Measurements from ENCODE around the gene PSMA5. TPM values are rescaled to one million over a fixed set of nuclear protein-coding genes. Genes with fewer than 3 reads are reported as not detected.

The PSMA5 gene
- total and polyA plus RNA-seq, 2 of the 13 experiments (the other 11 are each of a cell fraction or from before 2014, with no cell fraction given), result 140 to 169 TPM

- TF ChIP-seq, protein P1, sequence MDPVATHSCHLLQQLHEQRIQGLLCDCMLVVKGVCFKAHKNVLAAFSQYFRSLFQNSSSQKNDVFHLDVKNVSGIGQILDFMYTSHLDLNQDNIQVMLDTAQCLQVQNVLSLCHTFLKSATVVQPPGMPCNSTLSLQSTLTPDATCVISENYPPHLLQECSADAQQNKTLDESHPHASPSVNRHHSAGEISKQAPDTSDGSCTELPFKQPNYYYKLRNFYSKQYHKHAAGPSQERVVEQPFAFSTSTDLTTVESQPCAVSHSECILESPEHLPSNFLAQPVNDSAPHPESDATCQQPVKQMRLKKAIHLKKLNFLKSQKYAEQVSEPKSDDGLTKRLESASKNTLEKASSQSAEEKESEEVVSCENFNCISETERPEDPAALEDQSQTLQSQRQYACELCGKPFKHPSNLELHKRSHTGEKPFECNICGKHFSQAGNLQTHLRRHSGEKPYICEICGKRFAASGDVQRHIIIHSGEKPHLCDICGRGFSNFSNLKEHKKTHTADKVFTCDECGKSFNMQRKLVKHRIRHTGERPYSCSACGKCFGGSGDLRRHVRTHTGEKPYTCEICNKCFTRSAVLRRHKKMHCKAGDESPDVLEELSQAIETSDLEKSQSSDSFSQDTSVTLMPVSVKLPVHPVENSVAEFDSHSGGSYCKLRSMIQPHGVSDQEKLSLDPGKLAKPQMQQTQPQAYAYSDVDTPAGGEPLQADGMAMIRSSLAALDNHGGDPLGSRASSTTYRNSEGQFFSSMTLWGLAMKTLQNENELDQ (CRISPR knock-in tag; IDR thresholded peaks at IDR 0.05; ENCODE audit: borderline replicate concordance), result no peak
- TF ChIP-seq RELA (CRISPR knock-in tag; IDR thresholded peaks at IDR 0.05) (no peak), GLI4 (CRISPR knock-in tag; IDR thresholded peaks at IDR 0.05; ENCODE audit: borderline replicate concordance) (no peak), AKAP8 (CRISPR knock-in tag; IDR thresholded peaks at IDR 0.05) (peak; percentile 80; the same call in 1 of the 2 replicates), SNRNP70 (IDR thresholded peaks at IDR 0.05; ENCODE audit: low read depth, low read length) (no peak), ZNF343 (CRISPR knock-in tag; IDR thresholded peaks at IDR 0.05) (peak; percentile 68), ZNF589 (CRISPR knock-in tag; conservative IDR thresholded peaks at IDR 0.05) (no peak), GMEB1 (CRISPR knock-in tag; IDR thresholded peaks at IDR 0.05; ENCODE audit: borderline replicate concordance) (peak; percentile 69), CEBPG (CRISPR knock-in tag; IDR thresholded peaks at IDR 0.05) (peak; percentile 12; the same call in 1 of the 2 replicates), ZMAT5 (CRISPR knock-in tag; IDR thresholded peaks at IDR 0.05; ENCODE audit: borderline replicate concordance, low read depth) (no peak), ZNF720 (CRISPR knock-in tag; IDR thresholded peaks at IDR 0.05) (no peak), SRF (IDR thresholded peaks at IDR 0.05; ENCODE audit: low read depth, low read length) (no peak), ZBTB33 (CRISPR knock-in tag; IDR thresholded peaks at IDR 0.05) (peak; percentile 45; the same call in 1 of the 2 replicates)
- TF ChIP-seq, protein P2, sequence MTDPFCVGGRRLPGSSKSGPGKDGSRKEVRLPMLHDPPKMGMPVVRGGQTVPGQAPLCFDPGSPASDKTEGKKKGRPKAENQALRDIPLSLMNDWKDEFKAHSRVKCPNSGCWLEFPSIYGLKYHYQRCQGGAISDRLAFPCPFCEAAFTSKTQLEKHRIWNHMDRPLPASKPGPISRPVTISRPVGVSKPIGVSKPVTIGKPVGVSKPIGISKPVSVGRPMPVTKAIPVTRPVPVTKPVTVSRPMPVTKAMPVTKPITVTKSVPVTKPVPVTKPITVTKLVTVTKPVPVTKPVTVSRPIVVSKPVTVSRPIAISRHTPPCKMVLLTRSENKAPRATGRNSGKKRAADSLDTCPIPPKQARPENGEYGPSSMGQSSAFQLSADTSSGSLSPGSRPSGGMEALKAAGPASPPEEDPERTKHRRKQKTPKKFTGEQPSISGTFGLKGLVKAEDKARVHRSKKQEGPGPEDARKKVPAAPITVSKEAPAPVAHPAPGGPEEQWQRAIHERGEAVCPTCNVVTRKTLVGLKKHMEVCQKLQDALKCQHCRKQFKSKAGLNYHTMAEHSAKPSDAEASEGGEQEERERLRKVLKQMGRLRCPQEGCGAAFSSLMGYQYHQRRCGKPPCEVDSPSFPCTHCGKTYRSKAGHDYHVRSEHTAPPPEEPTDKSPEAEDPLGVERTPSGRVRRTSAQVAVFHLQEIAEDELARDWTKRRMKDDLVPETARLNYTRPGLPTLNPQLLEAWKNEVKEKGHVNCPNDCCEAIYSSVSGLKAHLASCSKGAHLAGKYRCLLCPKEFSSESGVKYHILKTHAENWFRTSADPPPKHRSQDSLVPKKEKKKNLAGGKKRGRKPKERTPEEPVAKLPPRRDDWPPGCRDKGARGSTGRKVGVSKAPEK (CRISPR knock-in tag; IDR thresholded peaks at IDR 0.05; ENCODE audit: borderline replicate concordance), result no peak
- TF ChIP-seq, protein P3, sequence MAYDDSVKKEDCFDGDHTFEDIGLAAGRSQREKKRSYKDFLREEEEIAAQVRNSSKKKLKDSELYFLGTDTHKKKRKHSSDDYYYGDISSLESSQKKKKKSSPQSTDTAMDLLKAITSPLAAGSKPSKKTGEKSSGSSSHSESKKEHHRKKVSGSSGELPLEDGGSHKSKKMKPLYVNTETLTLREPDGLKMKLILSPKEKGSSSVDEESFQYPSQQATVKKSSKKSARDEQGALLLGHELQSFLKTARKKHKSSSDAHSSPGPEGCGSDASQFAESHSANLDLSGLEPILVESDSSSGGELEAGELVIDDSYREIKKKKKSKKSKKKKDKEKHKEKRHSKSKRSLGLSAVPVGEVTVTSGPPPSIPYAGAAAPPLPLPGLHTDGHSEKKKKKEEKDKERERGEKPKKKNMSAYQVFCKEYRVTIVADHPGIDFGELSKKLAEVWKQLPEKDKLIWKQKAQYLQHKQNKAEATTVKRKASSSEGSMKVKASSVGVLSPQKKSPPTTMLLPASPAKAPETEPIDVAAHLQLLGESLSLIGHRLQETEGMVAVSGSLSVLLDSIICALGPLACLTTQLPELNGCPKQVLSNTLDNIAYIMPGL (CRISPR knock-in tag; IDR thresholded peaks at IDR 0.05; ENCODE audit: borderline replicate concordance in 1 of 2, low read depth in 1 of 2), result peak in 1 of 2 experiments; percentile 87; a peak in 3 of 4 replicates
Measured at GRCh38 chr1:109426281-109427170, at the start of gene PSMA5 (continued).
